ENCODE measurements around the gene ZG16.
"Not testable (repeated sequence)": the region's sequence is repeated elsewhere in the genome, so short reads cannot be mapped to it uniquely, and the experiment has no call there.

The ZG16 gene

GRCh38 chr16:29790183-29790948, 12.3 kb downstream of the ZG16 start, which contains the start of gene KIF22:
Gene KIF22, plus strand, starts transcription at chr16:29790751. Its CDS starts 9 bp downstream, at chr16:29790760.
- peak; percentile 99 for DNase-seq

- no peak for DNase-seq
Observed at GRCh38 chr16:29790949-29791844, 13.1 kb downstream of the ZG16 start.

GRCh38 chr16:29791845-29792807, 14.1 kb downstream of the ZG16 start:
- no peak for DNase-seq

GRCh38 chr16:29793153-29793552, 15.1 kb downstream of the ZG16 start:
- DNase-seq = not testable (repeated sequence)

DNA sequence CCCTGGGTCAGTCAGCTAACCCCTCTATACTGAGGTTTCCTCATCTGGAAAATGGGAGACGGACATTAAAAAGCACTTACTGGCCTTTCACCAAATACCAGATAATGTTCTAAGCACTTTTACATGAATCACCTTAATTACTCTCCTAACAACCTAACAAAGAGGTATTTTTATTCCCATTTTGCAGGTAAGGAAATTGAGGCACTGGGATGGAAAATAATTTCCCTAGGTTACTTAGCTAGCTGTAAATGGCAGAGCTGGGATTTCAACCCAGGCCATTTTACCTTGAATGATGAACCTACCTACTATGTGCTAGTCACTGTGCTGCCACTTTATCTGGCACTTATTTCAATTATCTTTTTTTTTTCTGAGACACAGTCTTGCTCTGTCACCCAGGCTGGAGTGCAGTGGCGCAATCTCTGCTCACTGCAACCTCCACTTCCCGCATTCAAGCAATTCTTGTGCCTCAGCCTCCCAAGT, 16.2 kb downstream of the ZG16 start:
- no peak for DNase-seq

DNA sequence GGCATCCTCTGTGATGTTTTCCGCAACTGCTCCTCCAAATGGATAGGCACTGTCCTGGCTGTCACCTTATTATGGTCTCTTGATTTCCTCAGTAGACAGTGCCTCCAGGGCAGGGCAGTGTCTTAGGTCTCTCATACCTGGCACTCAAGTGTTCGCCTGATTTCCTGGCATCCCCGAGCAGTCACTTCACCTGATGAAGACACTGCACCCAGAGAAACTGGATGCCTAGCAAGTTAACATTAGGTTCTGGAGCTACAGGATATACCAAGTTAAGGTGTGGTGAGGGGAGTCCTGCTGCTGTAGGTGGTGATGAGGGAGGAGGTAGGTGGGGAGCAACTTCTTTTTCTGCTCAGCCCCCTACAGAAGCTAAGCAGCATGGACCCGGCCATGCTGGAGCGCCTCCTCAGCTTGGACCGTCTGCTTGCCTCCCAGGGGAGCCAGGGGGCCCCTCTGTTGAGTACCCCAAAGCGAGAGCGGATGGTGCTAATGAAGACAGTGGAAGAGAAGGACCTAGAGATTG, 24.4 kb downstream of the ZG16 start:
- no peak for DNase-seq

DNA sequence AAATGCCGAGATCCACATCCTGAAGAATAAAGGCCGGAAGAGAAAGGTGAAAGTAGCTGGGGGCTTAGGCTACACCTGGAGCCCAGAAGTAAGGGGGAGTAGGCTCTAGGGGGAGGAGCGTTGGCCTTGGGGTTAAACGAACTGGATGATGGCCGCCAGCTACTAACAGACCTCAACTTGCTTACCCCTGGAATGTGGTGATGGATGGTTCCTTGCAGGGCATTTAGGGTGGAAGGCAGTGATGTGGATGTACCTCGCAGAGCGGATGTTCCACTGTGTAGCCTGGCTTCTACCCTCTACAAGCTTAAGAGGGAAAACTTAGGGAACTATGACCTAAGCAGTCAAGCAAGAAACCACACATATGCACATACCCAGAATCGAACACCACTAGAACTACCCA, 26.0 kb downstream of the ZG16 start:
- DNase-seq = no peak

DNA sequence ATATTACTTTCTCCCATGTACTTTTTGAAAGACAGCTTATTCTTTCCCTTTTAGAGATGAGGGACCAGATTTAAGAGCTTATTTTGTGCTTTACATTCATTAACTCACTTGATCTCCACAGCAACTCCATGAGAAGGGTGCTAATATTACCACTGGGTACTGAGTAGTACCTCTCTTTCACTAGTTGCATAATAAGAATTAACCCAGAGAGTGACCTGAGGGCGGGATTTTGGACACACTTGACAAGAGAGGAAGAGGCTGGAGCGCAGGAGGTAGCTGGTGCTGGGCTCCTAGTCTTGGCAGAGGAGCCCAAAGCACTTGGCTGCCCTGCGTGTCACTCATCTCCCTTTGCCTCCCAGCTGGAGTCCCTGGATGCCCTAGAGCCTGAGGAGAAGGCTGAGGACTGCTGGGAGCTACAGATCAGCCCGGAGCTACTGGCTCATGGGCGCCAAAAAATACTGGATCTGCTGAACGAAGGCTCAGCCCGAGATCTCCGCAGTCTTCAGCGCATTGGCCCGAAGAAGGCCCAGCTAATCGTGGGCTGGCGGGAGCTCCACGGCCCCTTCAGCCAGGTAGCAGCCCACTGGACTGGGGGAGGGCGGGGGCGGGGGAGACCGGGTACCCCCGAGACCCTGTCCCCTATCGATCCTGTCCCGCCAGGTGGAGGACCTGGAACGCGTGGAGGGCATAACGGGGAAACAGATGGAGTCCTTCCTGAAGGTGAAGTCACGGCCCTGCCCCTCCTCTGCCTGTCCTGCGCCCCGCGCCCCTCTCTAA, 26.6 kb downstream of the ZG16 start:
- DNase-seq = no peak

DNA sequence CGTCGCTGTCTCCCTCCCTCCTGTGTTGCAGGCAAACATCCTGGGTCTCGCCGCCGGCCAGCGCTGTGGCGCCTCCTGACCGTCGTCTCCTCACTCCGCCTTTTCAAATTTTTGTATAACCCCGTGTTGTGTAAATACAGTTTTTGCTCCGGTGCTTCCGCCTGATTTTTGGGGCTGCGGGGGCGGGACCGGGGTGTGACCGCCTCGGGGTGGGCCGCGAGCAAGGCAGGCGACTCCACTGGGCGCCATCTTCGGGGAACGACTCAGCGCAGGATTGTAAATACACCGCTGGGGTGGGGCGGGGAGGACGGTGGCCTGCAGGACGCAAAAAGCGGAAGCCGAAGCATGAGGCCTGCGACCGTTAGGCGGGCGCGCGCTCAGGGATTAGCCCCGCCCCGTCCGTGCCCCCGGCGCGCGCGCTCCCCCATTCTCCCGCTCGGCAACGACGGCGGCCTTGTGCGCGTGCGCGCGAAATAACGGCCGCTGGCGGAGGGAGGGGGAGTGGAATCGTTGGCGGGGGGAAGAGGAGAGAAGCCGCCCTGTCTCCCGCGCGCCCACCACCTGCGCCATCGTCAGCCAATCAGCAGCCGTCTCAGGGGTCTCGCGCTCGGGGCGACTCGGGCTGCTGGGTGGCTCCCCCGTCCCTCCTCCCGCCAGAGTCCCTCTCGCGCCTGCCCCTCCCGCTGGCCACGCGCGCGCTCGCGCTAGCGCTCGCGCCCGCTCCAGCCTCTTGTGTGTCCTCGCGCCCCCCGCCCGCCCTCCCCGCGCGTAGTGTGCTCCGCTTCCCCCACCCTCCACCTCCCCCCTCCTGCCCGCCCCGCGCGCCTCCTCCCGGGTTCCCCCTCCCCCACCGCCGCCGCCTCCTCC, 27.4 kb downstream of the ZG16 start:
- DNase-seq = peak; percentile 98

GRCh38 chr16:29806099-29806579, 28.1 kb downstream of the ZG16 start, which contains the start of gene MAZ:
Gene MAZ, plus strand, starts transcription at chr16:29806529. Its CDS starts 173 bp downstream, at chr16:29806702.
- DNase-seq = no peak

GRCh38 chr16:29806641-29807425, 28.8 kb downstream of the ZG16 start:
- peak; percentile 40 for DNase-seq

GRCh38 chr16:29807426-29808218, 29.6 kb downstream of the ZG16 start:
- DNase-seq = peak; percentile 80

- DNase-seq = no peak
Observed at GRCh38 chr16:29808219-29808900, 30.3 kb downstream of the ZG16 start.

- DNase-seq = no peak
Observed at GRCh38 chr16:29809031-29809747, 31.1 kb downstream of the ZG16 start.

- DNase-seq = no peak
Observed at GRCh38 chr16:29809850-29810698, 32.0 kb downstream of the ZG16 start.

- no peak for DNase-seq
Observed at GRCh38 chr16:29810699-29811169, 32.7 kb downstream of the ZG16 start.

Data from activated effector memory CD4-positive, alpha-beta T cell treated with Interleukin-2 at 50 U/mL for 16 hours (primary cell).